ENCODE results near the gene TRIM39. TPM values are rescaled to one million over a fixed set of nuclear protein-coding genes. Genes with fewer than 3 reads are reported as not detected.
A peak's percentile ranks its signal among the peaks of the same experiment; 100 is the strongest.
"Not testable (repeated sequence)": the region's sequence is repeated elsewhere in the genome, so short reads cannot be mapped to it uniquely, and the experiment has no call there.

The TRIM39 gene
- total RNA-seq (1 to 10 TPM; 5.6 to 8.6 (median 6.6) TPM), polyA plus RNA-seq (10 to 100 TPM; 10.2 to 12.5 TPM)

GRCh38 chr6:30326526-30327231 lies at the start of gene TRIM39:
Gene TRIM39, plus strand, starts transcription at chr6:30326927. Its CDS starts 2,391 bp downstream, at chr6:30329318.
- no peaks in the 10 kb centered on the region for H3K9me3 ChIP-seq
- peaks cover 12 to 28% (median 15%) of the 10 kb centered on the region in 3 donors for H3K4me1 ChIP-seq
- 0 to 1% methylated on average over 57 to 90 of the region's 90 CpGs for WGBS, 2 donors
- ATAC-seq (peak; percentile 85 to 92 (median 88)), DNase-seq (peak; percentile 80 to 94 (median 86)), FAIRE-seq (no peak)
- peak within 1 kb of the TSS; percentile 93 to 98 (median 96) for H3K27ac ChIP-seq
- intact Hi-C loops (cut with DNase I): no loop called here
- no peaks in the 10 kb centered on the region for H3K27me3 ChIP-seq
- peaks cover 0 to 15% (median 11%) of the 10 kb centered on the region in 3 donors for H3K36me3 ChIP-seq
- TF ChIP-seq CTCF (IDR thresholded peaks at IDR 0.05): no peak
- H3K4me3 ChIP-seq: peak within 1 kb of the TSS; percentile 64 to 89 (median 82)

- H3K27me3 ChIP-seq; FAIRE-seq; DNase-seq; H3K4me3 ChIP-seq; H3K27ac ChIP-seq; H3K36me3 ChIP-seq; ATAC-seq; intact Hi-C loops (cut with DNase I); H3K4me1 ChIP-seq: not testable (repeated sequence)
- 98 to 100% methylated on average over 1 of the region's 1 CpG for WGBS, 2 donors
- H3K9me3 ChIP-seq: peaks cover 0 to 12% (median 3%) of the 10 kb centered on the region in 4 donors
Observed at GRCh38 chr6:30280988-30281387, 45.7 kb upstream of the TRIM39 start.

DNA sequence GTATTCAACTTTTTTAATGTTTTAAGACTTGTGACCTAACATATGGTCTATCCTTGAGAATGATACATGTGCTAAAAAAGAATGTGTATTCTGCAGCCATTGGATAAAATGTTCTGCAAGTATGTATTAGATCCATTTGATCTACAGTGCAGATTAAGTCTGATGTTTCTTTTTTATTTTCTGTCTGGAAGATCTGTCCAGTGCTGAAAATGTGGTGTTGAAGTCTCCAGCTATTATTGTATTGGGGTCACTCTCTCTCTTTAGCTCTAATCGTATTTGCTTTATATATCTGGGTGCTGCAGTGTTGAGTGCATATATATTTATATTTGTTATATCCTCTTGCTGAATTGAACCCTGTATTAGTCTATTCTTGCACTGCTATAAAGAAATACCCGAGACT lies 44.2 kb upstream of the TRIM39 start:
- Histone ChIP-seq H3K27ac (no peak overlapping the region), H3K4me1 (no peaks in the 10 kb centered on the region), H3K27me3 (no peaks in the 10 kb centered on the region), H3K4me3 (no peak overlapping the region), H3K9me3 (peaks cover 0 to 12% (median 3%) of the 10 kb centered on the region in 4 donors), H3K36me3 (no peaks in the 10 kb centered on the region)
- ATAC-seq (no peak), DNase-seq (no peak), FAIRE-seq (no peak)
- 89 to 95% methylated on average over 2 of the region's 2 CpGs for WGBS, 2 donors
- intact Hi-C loops (cut with DNase I): no loop called here
- no peak for TF ChIP-seq CTCF (IDR thresholded peaks at IDR 0.05)

DNA sequence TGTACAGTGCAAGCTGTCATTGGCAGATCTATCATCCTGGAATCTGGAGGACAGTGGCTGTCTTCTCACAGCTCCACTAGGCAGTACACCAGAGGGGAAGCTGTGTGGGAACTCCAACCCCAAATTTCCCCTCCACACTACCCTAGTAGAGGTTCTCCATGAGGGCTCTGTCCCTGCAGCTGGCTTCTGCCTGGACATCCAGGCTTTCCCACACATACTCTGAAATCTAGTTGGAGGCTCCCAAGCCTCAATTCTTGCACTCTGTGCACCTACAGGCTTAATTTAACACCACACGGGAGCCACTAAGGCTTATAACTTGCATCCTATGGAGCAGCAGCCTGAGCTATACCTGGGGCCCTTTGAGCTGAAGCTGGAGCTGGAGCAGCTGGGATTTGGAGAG lies 43.0 kb upstream of the TRIM39 start:
- H3K4me3 ChIP-seq: no peak overlapping the region
- WGBS, 2 donors: 90 to 100% methylated on average over 1 of the region's 1 CpG
- H3K27me3 ChIP-seq: no peaks in the 10 kb centered on the region
- H3K36me3 ChIP-seq: peaks cover 0 to under 1% (median 0%) of the 10 kb centered on the region in 3 donors
- no peak for TF ChIP-seq CTCF (IDR thresholded peaks at IDR 0.05)
- no peak for FAIRE-seq
- DNase-seq: no peak
- intact Hi-C loops (cut with DNase I): no loop called here
- ATAC-seq: no peak
- peaks cover 0 to 12% (median 3%) of the 10 kb centered on the region in 4 donors for H3K9me3 ChIP-seq
- H3K27ac ChIP-seq: no peak overlapping the region
- H3K4me1 ChIP-seq: no peaks in the 10 kb centered on the region

- DNase-seq: no peak
- intact Hi-C loops (cut with DNase I): no loop called here
- no peak for ATAC-seq
- WGBS, 2 donors: 3 to 95% methylated on average over 1 of the region's 1 CpG
- peaks cover 0 to 12% (median under 1%) of the 10 kb centered on the region in 4 donors for H3K9me3 ChIP-seq
- H3K27me3 ChIP-seq: no peaks in the 10 kb centered on the region
- FAIRE-seq: no peak
- H3K36me3 ChIP-seq: peaks cover 0 to 19% (median 0%) of the 10 kb centered on the region in 3 donors
- H3K4me1 ChIP-seq: no peaks in the 10 kb centered on the region
- no peak overlapping the region for H3K27ac ChIP-seq
- TF ChIP-seq CTCF (IDR thresholded peaks at IDR 0.05): no peak
- H3K4me3 ChIP-seq: no peak overlapping the region
Observed at GRCh38 chr6:30287139-30287538, 39.6 kb upstream of the TRIM39 start.

Measured in pancreas (tissue), 10 donors.